ENCODE results near the gene EME2.
"Not testable (repeated sequence)": the region's sequence is repeated elsewhere in the genome, so short reads cannot be mapped to it uniquely, and the experiment has no call there.

EME2 gene

GRCh38 chr16:1772362-1772907 is at the start of gene EME2:
Gene EME2, plus strand, starts transcription at chr16:1772810. Its CDS starts 418 bp downstream, at chr16:1773228.
- DNase-seq (ENCODE audit: low read depth in 1 of 2, low spot score in 1 of 2): peak in 1 of 2 donors; percentile 31

- DNase-seq (ENCODE audit: low read depth in 1 of 2, low spot score in 1 of 2): no peak
Observed at GRCh38 chr16:1723450-1724147, 49.0 kb upstream of the EME2 start.

- DNase-seq (ENCODE audit: low read depth in 1 of 2, low spot score in 1 of 2): no peak
Observed at GRCh38 chr16:1724491-1724890, 48.1 kb upstream of the EME2 start.

GRCh38 chr16:1726661-1727502 is 45.7 kb upstream of the EME2 start:
- DNase-seq (ENCODE audit: low read depth in 1 of 2, low spot score in 1 of 2): no peak

- no peak for DNase-seq (ENCODE audit: low read depth in 1 of 2, low spot score in 1 of 2)
Observed at GRCh38 chr16:1727651-1728624, 44.7 kb upstream of the EME2 start.

- no peak for DNase-seq (ENCODE audit: low read depth in 1 of 2, low spot score in 1 of 2)
Observed at GRCh38 chr16:1729026-1729425, 43.6 kb upstream of the EME2 start.

- no peak for DNase-seq (ENCODE audit: low read depth in 1 of 2, low spot score in 1 of 2)
Observed at GRCh38 chr16:1729445-1729844, 43.2 kb upstream of the EME2 start.

GRCh38 chr16:1731073-1731472 is 41.5 kb upstream of the EME2 start:
- DNase-seq (ENCODE audit: low read depth in 1 of 2, low spot score in 1 of 2): no peak

- no peak for DNase-seq (ENCODE audit: low read depth in 1 of 2, low spot score in 1 of 2)
Observed at GRCh38 chr16:1731603-1732002, 41.0 kb upstream of the EME2 start.

- no peak for DNase-seq (ENCODE audit: low read depth in 1 of 2, low spot score in 1 of 2)
Observed at GRCh38 chr16:1732071-1732470, 40.5 kb upstream of the EME2 start.

- DNase-seq (ENCODE audit: low read depth in 1 of 2, low spot score in 1 of 2): not testable (repeated sequence)
Observed at GRCh38 chr16:1732551-1732987, 40.0 kb upstream of the EME2 start.

GRCh38 chr16:1734123-1734522 is 38.5 kb upstream of the EME2 start:
- no peak for DNase-seq (ENCODE audit: low read depth in 1 of 2, low spot score in 1 of 2)

- DNase-seq (ENCODE audit: low read depth in 1 of 2, low spot score in 1 of 2): no peak
Observed at GRCh38 chr16:1734816-1735215, 37.8 kb upstream of the EME2 start.

GRCh38 chr16:1740234-1740633 is 32.4 kb upstream of the EME2 start:
- no peak for DNase-seq (ENCODE audit: low read depth in 1 of 2, low spot score in 1 of 2)

GRCh38 chr16:1740781-1741490 is 31.7 kb upstream of the EME2 start:
- no peak for DNase-seq (ENCODE audit: low read depth in 1 of 2, low spot score in 1 of 2)

- DNase-seq (ENCODE audit: low read depth in 1 of 2, low spot score in 1 of 2): no peak
Observed at GRCh38 chr16:1741553-1742165, 31.0 kb upstream of the EME2 start.

GRCh38 chr16:1743376-1744337 is 29.0 kb upstream of the EME2 start:
- DNase-seq (ENCODE audit: low read depth in 1 of 2, low spot score in 1 of 2): no peak

- no peak for DNase-seq (ENCODE audit: low read depth in 1 of 2, low spot score in 1 of 2)
Observed at GRCh38 chr16:1744338-1744840, 28.2 kb upstream of the EME2 start.
